GM20000 (cell line): Measurements from ENCODE around the gene KLHL22.

Experiments
- DNase-seq: peaks from one replicate; pipeline ENCODE4 v3.0.0; 2012; ENCODE audit warnings: low spot score
- TF ChIP-seq, protein P1 (sequence below): IDR thresholded peaks from 2 replicates; pipeline ENCODE4 v1.5.1; 2012; ENCODE audit warnings: mild to moderate bottlenecking, control low read depth; ENCODE audit errors: extremely low read depth, missing control alignments

KLHL22 gene

GRCh38 chr22:20528405-20528978 is 32.9 kb upstream of the KLHL22 start:
- TF ChIP-seq, protein P1, sequence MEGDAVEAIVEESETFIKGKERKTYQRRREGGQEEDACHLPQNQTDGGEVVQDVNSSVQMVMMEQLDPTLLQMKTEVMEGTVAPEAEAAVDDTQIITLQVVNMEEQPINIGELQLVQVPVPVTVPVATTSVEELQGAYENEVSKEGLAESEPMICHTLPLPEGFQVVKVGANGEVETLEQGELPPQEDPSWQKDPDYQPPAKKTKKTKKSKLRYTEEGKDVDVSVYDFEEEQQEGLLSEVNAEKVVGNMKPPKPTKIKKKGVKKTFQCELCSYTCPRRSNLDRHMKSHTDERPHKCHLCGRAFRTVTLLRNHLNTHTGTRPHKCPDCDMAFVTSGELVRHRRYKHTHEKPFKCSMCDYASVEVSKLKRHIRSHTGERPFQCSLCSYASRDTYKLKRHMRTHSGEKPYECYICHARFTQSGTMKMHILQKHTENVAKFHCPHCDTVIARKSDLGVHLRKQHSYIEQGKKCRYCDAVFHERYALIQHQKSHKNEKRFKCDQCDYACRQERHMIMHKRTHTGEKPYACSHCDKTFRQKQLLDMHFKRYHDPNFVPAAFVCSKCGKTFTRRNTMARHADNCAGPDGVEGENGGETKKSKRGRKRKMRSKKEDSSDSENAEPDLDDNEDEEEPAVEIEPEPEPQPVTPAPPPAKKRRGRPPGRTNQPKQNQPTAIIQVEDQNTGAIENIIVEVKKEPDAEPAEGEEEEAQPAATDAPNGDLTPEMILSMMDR = no peak
- DNase-seq = no peak

GRCh38 chr22:20526628-20527355 is 31.2 kb upstream of the KLHL22 start:
- DNase-seq = no peak
- TF ChIP-seq, protein P1 = no peak

GRCh38 chr22:20526305-20526627 is 30.7 kb upstream of the KLHL22 start:
- TF ChIP-seq, protein P1 = no peak
- DNase-seq = no peak

DNA sequence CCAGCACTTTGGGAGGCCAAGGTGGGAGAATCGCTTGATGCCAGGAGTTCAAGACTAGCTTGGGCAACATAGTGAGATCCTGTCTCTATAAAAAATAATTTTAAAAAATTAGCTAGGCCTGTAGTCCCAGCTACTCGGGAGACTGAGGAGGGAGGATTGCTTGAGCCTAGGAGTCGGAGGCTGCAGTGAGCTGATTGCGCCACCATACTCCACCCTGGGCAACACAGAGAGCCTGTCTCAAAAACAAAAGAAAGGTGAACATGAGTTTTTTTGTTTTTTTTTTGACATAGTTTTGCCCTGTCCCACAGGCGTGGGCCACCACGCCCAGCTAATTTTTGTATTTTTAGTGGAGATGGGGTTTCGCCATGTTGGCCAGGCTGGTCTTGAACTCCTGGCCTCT is 29.5 kb upstream of the KLHL22 start:
- no peak for DNase-seq
- TF ChIP-seq, protein P1 = no peak

DNA sequence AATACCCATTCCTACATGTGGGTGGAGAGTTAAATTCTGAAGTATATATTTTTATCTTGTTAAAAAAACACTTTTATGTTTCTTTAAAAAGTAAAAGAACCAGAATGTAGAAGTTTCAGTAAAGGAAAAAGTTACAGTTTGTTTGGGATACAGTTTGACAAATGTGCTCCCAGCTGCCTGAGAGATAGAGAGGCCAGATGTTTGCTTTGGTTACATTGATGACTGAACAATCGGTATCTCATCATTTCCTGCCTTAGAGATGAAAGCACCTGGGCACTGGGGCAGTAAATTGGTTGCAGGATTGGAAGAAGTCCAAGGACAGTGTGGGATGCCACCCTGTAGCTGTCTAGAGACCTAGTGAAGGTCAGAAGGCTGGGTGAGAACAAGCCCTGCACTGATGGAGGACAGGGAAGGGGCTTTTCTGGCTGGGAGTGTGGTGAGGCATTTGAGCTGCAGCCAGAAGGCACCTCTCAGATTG is 28.4 kb upstream of the KLHL22 start:
- TF ChIP-seq, protein P1 = no peak
- DNase-seq = no peak

DNA sequence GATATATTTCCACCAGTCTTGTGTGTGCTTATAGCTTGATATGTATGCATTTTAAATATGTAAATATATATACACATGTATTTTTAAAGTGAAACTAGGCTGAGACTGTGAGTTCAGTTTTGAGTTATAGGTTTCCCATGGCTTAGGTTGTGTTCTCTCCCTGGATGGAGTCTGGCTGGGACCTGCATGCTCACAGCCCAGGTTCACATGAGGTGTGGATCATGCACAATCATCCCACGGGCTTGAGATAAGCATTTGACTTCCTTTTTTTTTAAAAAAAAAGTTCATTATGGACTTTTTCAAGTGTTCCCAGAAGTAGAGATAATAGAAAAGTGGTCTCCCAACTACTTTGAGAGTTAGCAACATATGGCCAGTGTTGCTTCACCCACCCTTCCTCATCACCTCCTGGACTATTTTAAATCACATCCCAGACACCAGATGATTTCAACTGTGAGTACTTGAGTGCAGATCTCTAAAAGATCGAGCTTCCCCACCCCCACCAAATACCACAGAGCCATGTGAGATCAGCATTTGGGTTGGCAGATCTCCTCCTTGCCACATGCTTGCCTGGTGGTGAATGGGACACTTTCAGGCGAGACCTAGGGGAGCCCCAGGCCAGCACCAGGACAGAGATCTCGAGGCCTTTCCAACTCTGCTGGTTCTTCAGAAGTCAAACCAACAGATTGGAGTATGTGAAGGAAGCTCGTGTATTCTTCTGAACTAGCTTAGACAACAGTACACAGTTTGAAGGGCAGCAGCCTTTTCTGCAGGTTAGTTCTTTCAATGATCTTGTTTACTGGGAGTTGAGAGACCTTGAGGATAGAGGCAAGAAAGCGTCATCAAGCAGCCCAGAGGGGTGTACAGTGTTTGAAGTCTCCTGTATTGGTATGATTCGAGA is 27.7 kb upstream of the KLHL22 start:
- TF ChIP-seq, protein P1 = no peak
- DNase-seq = no peak
